HG03097 (cell line): ENCODE data around the gene PMEPA1.

Experiments
- ATAC-seq: cut with Tn5 transposase; IDR thresholded peaks from one replicate; pipeline ENCODE4 v1.9.1; 2021; ENCODE audit not compliant: unreplicated experiment, low FRiP score

Gene PMEPA1

DNA sequence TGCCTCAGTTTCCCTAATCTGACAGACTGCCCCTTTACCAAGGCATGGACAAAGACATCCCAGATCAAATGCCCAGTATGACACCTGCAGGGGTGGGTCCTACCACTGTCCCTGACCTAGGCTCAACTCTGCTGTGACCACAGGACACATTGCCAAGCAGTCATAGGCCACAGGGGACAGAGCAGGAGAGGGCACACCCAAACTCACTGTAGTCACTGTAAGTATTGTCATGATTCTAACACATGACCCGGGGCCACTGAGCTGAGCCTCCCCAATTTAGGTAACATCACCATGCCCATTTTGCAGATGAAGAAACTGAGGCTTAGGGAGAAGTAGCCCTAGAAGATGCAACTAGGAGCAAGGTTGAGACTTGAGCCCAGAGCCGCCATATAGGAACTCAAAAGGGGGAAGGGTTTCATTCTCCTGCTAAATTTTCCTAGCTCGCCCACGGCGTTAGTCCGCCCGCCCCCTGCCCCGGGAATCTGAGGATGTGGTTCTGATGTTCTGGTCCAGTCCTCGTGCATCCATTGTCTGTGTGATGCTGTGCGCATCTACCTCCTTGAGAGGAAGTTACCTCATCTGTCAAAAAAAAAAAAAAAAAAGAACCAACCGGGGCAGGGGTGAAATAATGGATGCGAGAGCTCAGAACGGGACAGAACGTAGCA lies 44.8 kb downstream of the PMEPA1 start:
- ATAC-seq, result no peak

DNA sequence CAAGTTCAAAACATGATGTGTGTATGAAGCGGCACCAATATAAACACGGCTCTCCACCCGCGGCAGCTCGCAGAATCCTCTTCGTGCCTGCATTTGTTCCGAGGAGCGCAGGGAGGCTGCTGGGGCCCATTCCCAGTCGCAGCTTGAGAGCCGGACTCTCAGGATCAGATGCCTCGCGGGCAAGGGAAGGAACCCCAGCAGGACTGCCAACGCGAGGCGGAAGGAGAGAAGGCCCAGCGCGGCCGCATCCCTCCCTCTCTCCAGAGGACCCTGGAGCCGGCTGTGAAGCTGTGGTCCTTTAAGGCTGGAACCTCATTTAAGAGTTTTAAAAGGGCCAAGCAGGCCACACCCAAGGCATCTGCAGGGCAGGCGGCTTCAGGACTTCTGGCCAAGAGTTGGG lies 45.3 kb downstream of the PMEPA1 start:
- ATAC-seq, result no peak

DNA sequence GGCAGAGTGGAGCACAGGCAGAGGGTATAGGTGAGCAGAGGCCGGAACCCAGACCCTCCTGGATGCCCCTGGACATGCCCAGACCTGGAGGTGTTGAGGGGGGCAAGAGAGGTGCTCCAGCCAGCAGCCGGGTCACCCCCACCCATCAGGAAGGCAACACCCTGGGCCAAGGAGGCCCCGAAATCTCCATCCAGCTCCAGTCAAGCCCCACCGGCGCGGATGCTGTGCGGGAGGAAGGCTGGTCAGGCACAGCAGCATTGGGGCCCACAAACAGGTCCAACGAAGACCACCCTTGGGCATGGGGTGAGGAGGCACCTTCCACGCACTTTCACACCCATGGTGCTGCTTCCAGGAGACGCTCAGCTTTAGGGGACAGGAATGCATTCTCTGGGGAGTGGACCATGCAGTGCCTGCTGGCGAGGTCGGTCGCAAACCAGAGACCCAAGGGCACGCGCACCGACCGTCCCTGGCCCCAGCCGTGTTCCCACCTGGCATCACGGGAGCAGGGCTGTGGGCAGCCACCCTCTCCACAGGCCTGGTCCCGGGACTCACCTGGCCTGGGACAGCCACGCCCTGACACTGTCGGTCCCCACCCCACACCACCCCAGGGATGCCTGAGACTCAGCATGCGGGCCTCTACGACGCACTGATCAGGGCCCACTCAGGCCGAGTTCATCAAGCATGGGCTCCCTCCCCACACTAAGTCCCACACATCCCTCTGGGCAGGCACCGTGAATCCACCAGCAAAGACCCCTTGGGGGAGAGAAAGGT lies 45.9 kb downstream of the PMEPA1 start:
- no peak for ATAC-seq

DNA sequence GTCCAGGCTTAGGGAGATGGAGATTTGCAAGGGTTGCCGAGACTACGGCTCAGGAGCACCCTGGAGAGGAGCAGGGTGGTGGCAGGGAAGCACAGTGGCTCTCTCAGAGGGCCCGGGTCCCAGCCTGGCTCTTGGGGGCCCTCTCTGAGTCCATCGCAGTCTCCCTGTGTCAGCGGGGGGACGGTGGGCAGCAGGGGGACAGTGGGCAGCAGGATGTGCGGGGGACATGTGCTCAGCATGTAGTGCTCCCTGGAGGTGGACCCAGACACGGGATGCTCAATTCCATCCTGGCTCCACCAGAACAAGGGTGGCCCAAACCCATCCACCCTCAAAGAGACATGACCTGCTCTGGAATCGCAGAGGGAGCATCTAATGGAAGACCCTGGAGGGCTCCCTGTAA lies 46.6 kb downstream of the PMEPA1 start:
- ATAC-seq, result no peak

DNA sequence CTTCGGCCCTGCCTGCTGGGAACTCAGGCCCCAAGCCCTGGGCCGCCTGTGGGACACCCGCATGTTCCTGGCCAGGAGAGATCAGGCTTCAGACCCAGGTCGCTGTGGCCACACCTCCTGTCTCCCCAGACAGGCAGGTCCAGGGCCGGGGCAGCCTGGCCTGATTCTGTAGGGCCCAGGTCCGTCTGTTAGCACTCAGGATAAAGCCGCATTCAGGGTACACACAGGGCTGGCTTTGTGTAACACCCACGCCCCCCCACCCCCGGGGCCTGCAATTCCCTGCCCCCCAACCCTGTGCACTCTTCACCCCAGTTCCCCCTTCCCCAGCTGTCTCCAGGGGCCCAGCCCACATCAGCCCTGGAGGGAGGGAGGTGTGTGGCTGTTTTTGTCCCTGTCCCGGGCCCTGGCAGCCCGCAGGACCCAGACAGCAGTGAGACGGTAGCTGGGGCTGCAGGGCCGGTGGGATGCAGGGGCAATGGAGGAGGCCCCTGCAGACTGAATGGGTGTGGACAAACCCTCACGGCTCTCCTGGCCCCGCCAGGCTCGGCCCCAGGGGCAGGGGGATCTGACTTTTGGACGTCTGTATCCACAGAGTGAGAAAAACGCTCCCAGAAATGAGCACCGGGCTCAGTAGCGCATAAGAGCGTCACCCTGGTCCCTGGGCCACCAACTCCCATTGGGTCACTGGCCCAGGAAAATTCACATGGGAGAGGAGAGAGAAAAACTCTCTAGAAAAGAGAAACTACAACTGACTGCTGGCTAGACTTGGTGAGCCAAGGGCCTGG lies 47.2 kb downstream of the PMEPA1 start:
- ATAC-seq, result no peak

DNA sequence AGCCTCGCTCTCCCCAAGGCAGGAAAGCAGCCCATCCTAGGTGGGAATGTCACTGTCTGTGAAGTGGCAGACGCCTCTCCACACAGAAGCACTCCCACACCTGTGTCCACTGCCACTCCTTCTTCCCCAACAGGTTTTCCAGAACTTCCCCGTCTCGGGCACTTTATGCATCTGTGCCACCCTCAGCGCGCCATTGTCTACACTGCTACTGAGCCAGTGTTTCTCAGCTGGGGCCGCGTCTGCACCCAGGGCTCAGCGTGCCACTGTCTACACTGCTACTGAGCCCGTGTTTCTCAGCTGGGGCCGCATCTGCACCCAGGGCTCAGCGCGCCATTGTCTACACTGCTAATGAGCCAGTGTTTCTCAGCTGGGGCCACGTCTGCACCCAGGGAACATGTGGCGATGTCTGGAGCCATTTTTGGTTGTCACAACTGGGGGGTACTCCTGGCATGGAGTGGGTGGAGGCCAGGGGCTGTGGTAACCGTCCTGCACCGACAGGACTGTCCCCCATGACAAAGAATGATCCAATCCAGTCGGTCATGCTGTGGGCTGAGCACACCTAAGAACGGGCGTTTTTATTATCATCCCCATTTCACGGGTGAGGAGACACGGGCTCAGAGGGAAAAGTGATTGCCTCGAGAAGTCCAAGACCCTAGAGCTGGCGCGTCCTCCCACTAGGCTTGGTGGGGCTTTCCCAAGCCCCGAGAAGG lies 47.9 kb downstream of the PMEPA1 start:
- no peak for ATAC-seq

DNA sequence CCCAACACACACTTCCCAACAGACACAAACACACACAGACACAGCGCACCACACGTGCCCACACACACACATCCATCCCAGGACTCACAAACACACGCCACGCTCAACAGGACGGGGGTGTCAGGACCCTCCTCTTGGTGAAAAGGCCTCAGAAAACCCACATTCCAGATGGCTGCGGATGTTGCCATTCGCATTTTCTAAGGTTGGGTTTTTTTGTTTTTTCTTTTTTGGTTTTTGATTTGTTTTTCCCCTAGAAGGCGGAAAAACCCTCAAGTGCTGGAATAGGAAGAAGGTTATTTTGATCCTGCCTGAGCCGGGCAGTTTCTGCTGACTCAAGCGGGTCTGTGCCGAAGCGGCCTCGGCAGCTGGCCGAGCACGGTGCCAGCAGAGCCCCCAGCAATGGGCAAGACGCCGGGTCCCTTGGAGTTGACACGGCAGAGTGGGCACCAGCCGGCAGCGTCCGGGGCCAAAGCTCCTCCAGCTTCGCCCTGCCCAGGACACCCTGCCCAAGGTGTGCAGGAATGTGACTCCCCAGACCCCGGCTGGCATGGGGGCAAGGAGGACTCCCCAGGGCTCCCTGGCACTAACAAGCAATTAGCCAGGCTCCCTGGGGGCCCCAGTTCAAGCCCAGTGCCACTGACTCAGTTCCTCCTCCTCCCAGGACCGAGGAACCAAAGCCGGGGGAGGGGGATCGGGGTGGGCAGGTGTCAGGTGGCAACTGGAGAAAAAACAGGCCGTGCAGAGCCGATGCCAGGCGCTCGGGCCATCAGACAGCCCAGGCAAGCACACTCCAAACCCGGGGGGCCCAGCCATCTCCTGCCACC lies 48.7 kb downstream of the PMEPA1 start:
- no peak for ATAC-seq

DNA sequence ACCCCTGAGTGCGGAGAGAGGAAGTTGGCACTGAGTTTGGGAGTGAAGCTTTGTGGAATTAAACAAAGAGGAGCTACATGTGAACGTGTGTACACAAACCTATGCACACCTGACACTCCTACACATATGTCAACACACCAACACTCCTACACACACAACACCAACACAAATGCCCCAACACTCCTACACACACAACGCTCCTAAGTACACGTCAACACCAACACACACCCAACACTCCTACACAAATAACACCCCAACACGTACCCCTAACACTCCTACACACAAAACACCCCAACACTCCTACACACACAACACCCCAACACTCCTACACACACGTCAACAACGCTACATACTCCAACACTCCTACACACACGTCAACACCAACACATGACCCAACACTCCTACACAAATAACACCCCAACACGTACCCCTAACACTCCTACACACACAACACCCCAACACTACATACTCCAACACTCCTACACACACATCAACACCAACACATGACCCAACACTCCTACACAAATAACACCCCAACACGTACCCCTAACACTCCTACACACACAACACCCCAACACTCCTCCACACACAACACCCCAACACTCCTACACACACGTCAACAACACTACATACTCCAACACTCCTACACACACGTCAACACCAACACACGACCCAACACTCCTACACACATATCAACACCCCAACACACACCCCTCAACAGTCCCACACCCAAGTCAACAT lies 49.5 kb downstream of the PMEPA1 start:
- ATAC-seq, result no peak

DNA sequence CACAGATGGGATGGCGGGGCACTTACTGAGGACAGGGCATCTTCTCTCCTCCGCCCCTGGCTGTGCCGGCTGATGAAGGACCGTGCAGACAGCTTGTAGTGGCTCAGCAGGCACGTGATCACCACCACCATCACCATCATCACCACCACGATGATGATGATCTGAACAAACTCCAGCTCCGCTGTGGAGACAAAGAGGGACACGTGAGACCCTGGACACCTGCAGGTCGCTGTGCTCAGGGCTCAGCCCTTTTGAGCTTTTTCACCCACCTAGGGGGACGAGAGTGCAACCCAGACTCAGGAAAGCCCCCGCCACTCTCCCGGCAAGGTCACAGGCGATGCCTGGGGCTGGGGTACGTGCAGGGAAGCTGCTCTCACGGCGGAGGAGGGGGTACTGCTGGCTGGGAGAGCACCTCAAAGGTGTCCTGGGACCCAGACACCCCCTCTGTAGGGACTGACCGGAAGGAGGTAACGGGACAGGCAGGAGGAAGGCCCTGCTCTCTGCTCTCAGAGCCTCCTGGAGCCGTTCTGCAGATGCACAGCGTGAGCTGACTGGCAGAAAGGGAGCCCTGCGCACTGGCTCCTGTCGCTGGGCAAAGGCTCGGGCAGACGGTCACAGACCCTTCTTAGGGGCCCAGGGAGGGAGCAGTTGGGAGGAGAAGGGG lies 50.2 kb downstream of the PMEPA1 start:
- ATAC-seq, result no peak

DNA sequence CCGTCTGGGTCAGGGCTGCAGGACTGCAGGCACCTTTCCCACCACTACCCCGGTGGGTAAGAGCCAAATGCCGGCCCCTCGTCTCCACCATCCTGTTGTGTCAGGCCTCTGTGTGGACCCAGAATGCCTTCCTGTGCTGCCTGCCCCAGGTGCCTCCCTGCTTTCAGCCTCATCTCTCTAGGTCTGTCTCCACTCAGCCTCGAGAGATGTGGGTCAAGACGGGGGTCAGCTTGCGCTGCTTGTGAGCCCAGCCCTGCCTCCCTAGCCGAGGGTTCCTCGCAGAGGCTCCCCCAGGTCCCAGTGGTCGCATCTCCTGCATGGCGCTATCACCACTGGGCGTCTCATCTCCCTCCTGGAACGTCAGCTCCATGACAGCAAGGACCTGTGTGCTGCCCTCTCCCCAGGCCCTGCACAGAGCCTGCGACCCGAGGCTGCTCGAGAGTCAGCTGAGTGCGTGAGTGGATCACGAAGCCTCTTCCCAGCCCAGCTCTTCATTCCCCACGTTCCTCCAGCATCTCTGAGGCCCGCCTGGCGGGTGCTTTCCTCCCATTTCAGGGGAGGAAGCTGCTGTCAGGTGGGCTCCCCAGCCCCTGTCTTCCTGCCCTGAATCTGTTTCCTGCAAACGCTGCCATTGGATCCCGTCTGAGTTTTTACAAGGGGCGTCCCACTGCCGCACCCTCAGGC lies 50.8 kb downstream of the PMEPA1 start:
- no peak for ATAC-seq

DNA sequence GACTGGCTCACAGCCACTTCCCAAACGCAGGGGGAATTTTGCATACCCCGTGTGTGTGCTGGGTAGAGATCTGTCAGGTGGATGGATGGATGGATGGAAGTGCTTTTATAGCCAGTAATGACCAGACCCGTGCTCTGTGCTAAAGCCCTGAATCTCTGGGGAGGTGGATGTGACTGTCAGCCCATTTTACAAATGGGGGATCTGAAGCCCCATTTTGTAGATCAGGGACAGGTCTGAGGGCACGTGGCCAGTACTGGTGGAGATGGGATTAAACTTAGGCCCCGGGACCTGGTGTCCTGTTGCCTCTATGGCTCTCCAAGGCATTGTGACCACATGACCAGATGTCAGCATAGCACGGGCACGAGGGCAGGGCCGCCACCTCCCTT lies 51.4 kb downstream of the PMEPA1 start:
- ATAC-seq, result no peak

DNA sequence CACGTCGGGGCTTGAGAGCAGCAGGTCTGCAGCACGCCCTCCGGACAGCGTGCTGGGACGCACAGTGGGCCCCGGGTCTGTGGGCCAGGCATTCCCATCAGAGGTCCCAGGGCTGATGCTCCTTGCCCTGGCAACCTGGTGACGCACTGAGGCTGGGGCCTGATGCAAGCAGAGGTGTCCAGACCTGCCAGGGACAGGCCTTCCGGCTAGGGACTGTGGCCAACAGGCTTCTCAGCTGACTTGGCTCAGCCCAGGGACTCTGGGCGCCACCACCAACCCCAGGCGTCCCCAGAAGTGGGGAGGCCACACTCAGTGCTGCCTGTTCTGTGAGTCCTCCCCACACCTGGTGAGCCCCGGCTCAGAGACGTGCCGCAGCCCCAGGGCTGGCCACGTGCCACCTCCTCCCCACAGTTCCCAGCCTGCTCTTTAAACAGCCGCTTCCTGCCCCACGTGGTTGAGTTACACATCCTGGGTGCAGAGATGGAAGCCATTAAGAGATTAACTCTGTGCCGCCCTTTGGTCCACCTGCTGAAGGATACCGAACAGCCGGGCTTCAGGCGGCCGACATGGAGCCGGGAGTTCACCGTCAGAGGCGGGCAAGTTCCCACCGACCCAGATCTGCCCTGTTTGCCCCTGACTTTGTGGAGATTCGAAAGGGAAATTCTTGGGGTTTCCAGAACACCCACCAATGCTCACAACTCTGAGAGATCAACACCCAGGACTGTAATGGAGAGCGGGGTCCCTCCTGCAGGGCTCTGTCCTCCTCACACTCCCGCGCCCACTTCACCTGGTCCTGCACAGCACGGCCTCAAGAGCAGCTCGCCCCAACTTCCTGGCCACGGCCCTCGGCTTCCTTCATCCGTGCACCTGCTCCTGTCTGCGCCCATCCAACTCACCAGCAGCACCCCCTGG lies 52.0 kb downstream of the PMEPA1 start:
- ATAC-seq, result no peak

DNA sequence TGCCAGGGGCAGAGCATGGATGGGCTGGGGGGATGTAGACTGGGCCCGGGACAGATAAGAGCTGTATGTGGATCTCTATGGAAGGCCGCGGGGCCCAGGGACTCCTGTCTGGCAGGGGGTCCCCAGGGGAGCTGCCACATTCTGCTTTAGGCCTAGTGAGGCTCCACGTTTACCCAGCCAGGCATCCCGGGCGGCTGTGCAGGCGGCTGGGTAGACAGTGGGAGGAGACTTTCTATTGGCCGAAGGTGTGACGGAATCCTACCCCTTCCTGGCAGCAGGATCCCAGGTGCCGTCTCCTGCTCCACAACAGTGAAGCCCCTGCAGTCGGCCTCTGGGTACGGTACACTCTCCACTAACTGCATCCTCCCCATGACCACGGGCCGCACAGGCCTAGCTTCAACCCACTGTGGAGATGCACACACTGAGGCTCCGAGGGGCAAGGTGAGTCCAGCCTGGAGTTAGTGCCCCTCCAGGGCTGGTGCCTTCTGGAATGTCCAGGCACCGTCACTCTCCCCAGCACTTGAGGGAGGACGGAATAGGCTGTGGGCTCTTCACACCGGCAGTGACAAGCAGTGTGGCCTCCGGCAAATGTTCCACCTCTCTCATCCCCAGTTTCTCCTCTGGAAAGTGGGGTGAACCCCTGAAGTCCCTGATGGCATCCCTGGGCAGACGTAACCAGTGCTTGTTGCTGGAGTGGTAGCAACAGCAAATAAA lies 52.8 kb downstream of the PMEPA1 start:
- ATAC-seq, result no peak

DNA sequence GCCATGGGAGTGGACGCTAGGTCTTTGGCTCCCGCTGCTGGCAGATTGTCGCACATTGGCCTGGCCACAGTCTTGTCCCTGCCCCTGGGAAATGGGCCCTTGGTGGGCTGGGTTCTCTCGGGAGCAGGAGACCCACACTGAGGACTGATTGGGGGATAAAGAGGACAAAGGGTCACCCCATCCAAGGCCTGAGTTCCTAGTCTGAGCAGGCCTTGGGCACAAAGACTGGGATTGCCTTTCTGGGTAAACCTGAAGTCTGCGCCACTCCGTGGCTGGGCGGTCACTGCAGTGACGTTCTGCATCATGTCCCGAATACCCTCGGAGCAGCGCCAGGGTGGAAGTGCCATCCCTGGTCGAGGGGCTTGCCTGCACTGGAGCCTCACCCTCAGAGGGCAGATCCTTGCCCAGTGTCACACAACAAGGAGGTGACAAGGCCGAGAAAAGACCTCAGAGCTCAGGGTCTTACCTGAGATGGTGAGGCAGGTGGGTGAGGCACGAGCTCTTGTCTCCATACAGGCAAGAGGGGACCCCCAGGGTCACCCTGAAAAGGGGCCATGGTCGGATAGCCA lies 53.5 kb downstream of the PMEPA1 start:
- ATAC-seq, result no peak

DNA sequence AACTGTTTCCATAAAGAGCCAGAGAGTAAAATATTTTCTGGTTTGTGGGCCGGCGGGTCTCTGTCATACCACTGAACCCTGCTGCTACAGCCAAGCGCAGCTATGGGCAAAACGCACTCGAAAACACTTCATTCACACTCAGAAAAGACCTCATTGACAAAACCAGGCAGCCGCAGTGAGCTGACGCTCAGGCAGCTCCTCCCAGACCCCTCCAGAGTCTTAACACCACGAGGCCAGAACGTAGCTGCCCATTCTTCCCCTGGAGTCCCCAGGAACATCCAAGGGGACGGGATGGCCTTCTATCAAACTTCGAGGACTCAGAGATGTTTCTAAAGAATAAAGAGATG lies 54.0 kb downstream of the PMEPA1 start:
- no peak for ATAC-seq

DNA sequence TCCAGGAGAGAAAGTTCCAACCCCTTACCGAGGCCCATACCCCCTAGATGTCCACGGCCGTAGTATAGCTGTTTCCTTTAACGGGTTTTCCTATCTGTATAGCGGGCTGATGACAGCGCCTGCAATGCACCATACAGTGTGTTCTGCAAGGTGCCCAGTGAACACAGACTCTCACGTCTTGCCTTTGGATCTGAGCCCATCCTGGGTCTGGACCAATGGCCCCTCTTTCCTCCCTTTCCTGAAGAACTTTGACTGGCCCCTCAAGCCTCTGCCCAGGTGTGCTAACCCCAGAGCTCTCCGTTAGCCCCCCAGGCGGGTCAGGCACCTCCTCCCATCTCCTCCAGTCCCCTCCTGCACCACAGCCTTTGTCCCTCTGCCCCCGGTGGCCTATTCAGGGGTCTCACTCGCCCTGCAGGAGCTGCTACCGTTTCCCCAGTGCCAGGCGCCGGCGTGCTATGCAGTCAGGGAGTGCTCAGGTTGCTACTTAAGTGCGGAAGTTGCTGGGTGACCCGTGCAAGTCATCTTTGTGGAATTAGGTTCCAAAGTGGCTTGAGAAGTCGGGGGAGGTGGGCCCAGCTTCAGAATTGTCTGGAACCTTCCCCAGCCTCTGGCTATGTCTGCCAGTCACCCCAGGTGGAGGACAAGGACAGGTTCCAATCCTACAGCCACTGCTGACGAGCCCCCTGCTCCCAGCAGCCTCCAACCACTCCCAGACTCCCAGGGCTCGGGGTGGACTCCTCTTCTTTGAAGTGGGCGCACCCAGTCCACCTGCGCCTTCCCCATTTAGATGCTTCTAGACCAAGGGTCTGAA lies 54.6 kb downstream of the PMEPA1 start:
- no peak for ATAC-seq
